ENCODE measurements around the gene CDH20. TPM values are rescaled to one million over a fixed set of nuclear protein-coding genes. Genes with fewer than 3 reads are reported as not detected.

Gene CDH20
- total and polyA plus RNA-seq, 2 of the 4 experiments (the other 2 are of a cell fraction) = not detected

DNA sequence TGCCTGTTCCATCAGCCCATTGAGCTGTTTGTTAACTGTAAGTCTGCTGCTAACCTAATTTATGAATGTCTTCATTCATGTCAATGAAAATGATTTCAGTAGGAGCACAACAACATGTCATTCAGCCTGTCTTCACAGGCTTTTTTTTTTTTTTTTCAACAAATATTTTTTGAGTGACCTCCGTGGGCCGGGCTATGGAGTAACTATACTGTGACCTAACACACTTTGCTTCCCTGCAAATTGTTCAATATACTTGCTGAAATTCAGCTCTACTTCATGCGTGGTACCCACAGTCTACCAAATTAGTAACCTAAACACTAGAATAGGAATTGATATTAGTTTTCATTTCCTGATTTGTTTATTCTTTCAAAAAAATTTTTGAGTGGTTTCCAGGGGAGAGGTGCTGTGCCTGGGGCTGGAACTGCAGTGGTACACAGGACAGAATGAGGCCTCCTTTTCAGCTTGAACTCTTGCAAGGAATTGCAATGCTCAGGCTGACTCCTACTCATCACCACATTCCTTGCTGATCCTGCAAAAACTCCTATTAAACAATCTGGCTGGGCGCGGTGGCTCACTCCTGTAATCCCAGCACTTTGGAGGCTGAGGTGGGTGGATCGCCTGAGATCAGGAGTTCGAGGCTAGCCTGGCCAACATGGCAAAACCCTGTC, 87.1 kb downstream of the CDH20 start:
- Histone ChIP-seq H2AK9ac (replicated peaks; ENCODE audit: low read depth, low read length, poor library complexity) (no peak overlapping the region), H3K9me1 (ENCODE audit: insufficient read depth, low read length) (no peaks in the 10 kb centered on the region), H3K14ac (replicated peaks; ENCODE audit: low read depth, low read length) (no peak overlapping the region), H3K79me1 (ENCODE audit: low read depth in 1 of 2, low read length in 2 of 2) (no peaks in the 10 kb centered on the region), H3K36me3 (ENCODE audit: control insufficient read depth, insufficient read depth, low read length) (no peaks in the 10 kb centered on the region), H2BK20ac (ENCODE audit: low read depth, low read length) (no peak overlapping the region), H4K91ac (ENCODE audit: insufficient read depth, low read depth, low read length) (no peak overlapping the region), H2BK15ac (ENCODE audit: low read depth, low read length) (no peak overlapping the region), H4K20me1 (ENCODE audit: insufficient read depth, low read length) (no peaks in the 10 kb centered on the region), H3K4me1 (ENCODE audit: control insufficient read depth, insufficient read depth, low read length) (no peaks in the 10 kb centered on the region), H3K9me3 (ENCODE audit: control insufficient read depth, insufficient read depth, low read length) (no peaks in the 10 kb centered on the region), H3K4me3 (ENCODE audit: insufficient read depth, low read depth, low read length) (no peak overlapping the region), H2BK120ac (ENCODE audit: low read depth, low read length) (no peak overlapping the region), H3K4me2 (ENCODE audit: low read depth, low read length) (no peak overlapping the region), H2AFZ (replicated peaks; ENCODE audit: low read length, poor library complexity) (no peak overlapping the region), H3K27me3 (ENCODE audit: control insufficient read depth, insufficient read depth, low read length) (no peaks in the 10 kb centered on the region), H3K56ac (ENCODE audit: extremely low read depth, insufficient read depth, low read length) (no peak overlapping the region), H4K5ac (ENCODE audit: low read depth, low read length) (no peak overlapping the region), H3K23ac (ENCODE audit: low read depth, low read length) (no peak overlapping the region), H2BK5ac (ENCODE audit: low read depth, low read length, poor library complexity, severe bottlenecking) (no peak overlapping the region), H2AK5ac (ENCODE audit: low read depth, low read length) (no peak overlapping the region), H3K18ac (ENCODE audit: low read depth, low read length) (no peak overlapping the region), H3K27ac (ENCODE audit: insufficient read depth, low read length) (no peak overlapping the region), H4K8ac (ENCODE audit: low read depth in 2 of 2, low read length in 2 of 2) (no peak overlapping the region), H3K4ac (ENCODE audit: low read depth, low read length) (no peak overlapping the region), H3K9ac (ENCODE audit: low read depth, low read length) (no peak overlapping the region)
- intact Hi-C loops (cut with micrococcal nuclease) = no loop called here
- ChIA-PET POLR2A (ENCODE audit: unreplicated experiment) (no interaction called here), CTCF (interaction anchor here (0.8 to 1.4 kb wide), 2 partner anchors 15 to 48 kb away, joined by 3 read pairs; no protein-coding TSS in a partner anchor)
- WGBS, 2 experiments (ENCODE audit: extremely low coverage in 2 of 2, insufficient read length in 1 of 2) = no CpG with 5 or more reads among the region's 7 CpGs
- BruUV-seq (replicated peaks) = no TSS peak
- TF ChIP-seq FOS (IDR thresholded peaks at IDR 0.05; ENCODE audit: low read depth, low read length) = no peak
- in situ Hi-C loops (cut with MboI; ENCODE audit: low sequenced_read_pairs) = no loop called here
- dilution Hi-C loops (cut with HindIII; ENCODE audit: low sequenced_read_pairs, unreplicated experiment) = no loop called here
- no peak for DNase-seq
- ATAC-seq (ENCODE audit: low read depth) = no peak
